HepG2 (cell line): ENCODE measurements around the gene PKP3. TPM values are rescaled to one million over a fixed set of nuclear protein-coding genes. Genes with fewer than 3 reads are reported as not detected.

Source experiments
- CCDC6 ChIP-seq: sonication (generic); formaldehyde crosslinking; IDR thresholded peaks from 2 replicates; pipeline ENCODE4 v1.8.1; 2022; ENCODE audit warnings: mild to moderate bottlenecking, missing genetic modification reagents, moderate library complexity
- CEBPB ChIP-seq: IDR thresholded peaks from 2 replicates; pipeline ENCODE4 v1.6.1; 2011; ENCODE audit warnings: low read depth, low read length, improper control_type of control experiment, borderline replicate concordance
- CHD4 ChIP-seq: fragments of 200-600 bp; sonication (generic); IDR thresholded peaks from 2 replicates; pipeline ENCODE4 v1.7.0; 2017; ENCODE audit warnings: mild to moderate bottlenecking, low read length, borderline replicate concordance
- ERF ChIP-seq: IDR thresholded peaks from 2 replicates; pipeline ENCODE4 v1.6.1; 2018; ENCODE audit warnings: missing biosample characterization, missing genetic modification reagents
- EZH2 ChIP-seq: conservative IDR thresholded peaks from 2 replicates; pipeline ENCODE4 v1.6.1; 2012; ENCODE audit warnings: mild to moderate bottlenecking, low read depth, low read length, moderate library complexity
- FOXM1 ChIP-seq: sonication (generic); formaldehyde crosslinking; IDR thresholded peaks from 2 replicates; pipeline ENCODE4 v1.5.0; 2020; ENCODE audit warnings: missing genetic modification reagents
- HOXA9 ChIP-seq: sonication (generic); formaldehyde crosslinking; IDR thresholded peaks from 2 replicates; pipeline ENCODE4 v1.8.1; 2022; ENCODE audit warnings: missing genetic modification reagents, mild to moderate bottlenecking, moderate library complexity, borderline replicate concordance
- NONO ChIP-seq, 2 experiments: fragments of 450-650 bp in 1 of 2; sonication (generic) in 1 of 2; formaldehyde crosslinking in 1 of 2; IDR thresholded peaks in 1 of 2; conservative IDR thresholded peaks in 1 of 2; 2 replicates each; pipeline versions ENCODE4 v1.6.1 to v1.8.0; 2017 to 2022; ENCODE audit warnings: mild to moderate bottlenecking in 1 of 2, missing genetic modification reagents in 1 of 2, moderate library complexity in 1 of 2
- RAD21 ChIP-seq: fragments of 450-650 bp; formaldehyde crosslinking; IDR thresholded peaks from 2 replicates; pipeline ENCODE4 v1.5.0; 2020; ENCODE audit warnings: mild to moderate bottlenecking
- RNF2 ChIP-seq: fragments of 450-650 bp; conservative IDR thresholded peaks from 2 replicates; pipeline ENCODE4 v1.6.1; 2016; ENCODE audit warnings: low read depth
- SIN3B ChIP-seq: fragments of 150-350 bp; IDR thresholded peaks from 2 replicates; pipeline ENCODE4 v1.6.1; 2014; ENCODE audit warnings: low read length
- TBL1XR1 ChIP-seq: fragments of 150-350 bp; IDR thresholded peaks from 2 replicates; pipeline ENCODE4 v1.6.1; 2014; ENCODE audit warnings: borderline replicate concordance, low read length; ENCODE audit not compliant: partially characterized antibody
- XBP1 ChIP-seq: sonication (generic); formaldehyde crosslinking; IDR thresholded peaks from 2 replicates; pipeline ENCODE4 v1.5.0; 2020; ENCODE audit warnings: missing genetic modification reagents
- ZFP41 ChIP-seq: sonication (generic); formaldehyde crosslinking; IDR thresholded peaks from 2 replicates; pipeline ENCODE4 v1.4.0; 2020; ENCODE audit warnings: mild to moderate bottlenecking, missing genetic modification reagents, borderline replicate concordance
- ZNF10 ChIP-seq: sonication (generic); formaldehyde crosslinking; IDR thresholded peaks from 2 replicates; pipeline ENCODE4 v1.4.0; 2020; ENCODE audit warnings: mild to moderate bottlenecking, low read depth, missing genetic modification reagents, borderline replicate concordance
- ZNF496 ChIP-seq: sonication (generic); formaldehyde crosslinking; IDR thresholded peaks from 2 replicates; pipeline ENCODE4 v1.8.1; 2023; ENCODE audit warnings: mild to moderate bottlenecking, moderate library complexity, missing genetic modification reagents; ENCODE audit not compliant: insufficient replicate concordance
- ZNF569 ChIP-seq: sonication (generic); formaldehyde crosslinking; IDR thresholded peaks from 2 replicates; pipeline ENCODE4 v1.5.0; 2020; ENCODE audit warnings: mild to moderate bottlenecking, missing genetic modification reagents, moderate library complexity, borderline replicate concordance
- ZNF776 ChIP-seq: sonication (generic); formaldehyde crosslinking; IDR thresholded peaks from 2 replicates; pipeline ENCODE4 v1.4.0; 2020; ENCODE audit warnings: mild to moderate bottlenecking, missing genetic modification reagents
- polyA plus RNA-seq, 8 experiments: library from polyadenylated mRNA; depleted of rRNA in 3 of 8; stranded (reverse) in 7 of 8; unstranded in 1 of 8; fragments of >200 nt; fragmentation: Illumina TruSeq in 4 of 8; extraction: Trizol in 4 of 8; gene quantifications; 2 replicates each; pipeline versions ENCODE4 v1.2.1 to v1.2.3, GENCODE V29; 2011 to 2016; ENCODE audit warnings: low read depth in 4 of 8, missing spikeins in 1 of 8, mixed read lengths in 1 of 8; ENCODE audit not compliant: insufficient read depth in 1 of 8
- total RNA-seq, 5 experiments: library from RNA; depleted of rRNA; stranded (reverse); fragments of >200 nt; fragmentation: Illumina TruSeq; extraction: Trizol; gene quantifications; 2 replicates each; pipeline ENCODE4 v1.2.3, GENCODE V29; 2016; ENCODE audit warnings: low read depth in 1 of 5
- TF ChIP-seq, protein P1 (sequence below): sonication (generic); formaldehyde crosslinking; IDR thresholded peaks from 2 replicates; pipeline ENCODE4 v1.4.0; 2020; ENCODE audit warnings: mild to moderate bottlenecking, low read depth, missing genetic modification reagents
- TF ChIP-seq, protein P2 (sequence below): sonication (generic); formaldehyde crosslinking; IDR thresholded peaks from 2 replicates; pipeline ENCODE4 v1.4.0; 2020; ENCODE audit warnings: missing genetic modification reagents
- TF ChIP-seq, protein P3 (sequence below): sonication (generic); formaldehyde crosslinking; IDR thresholded peaks from 2 replicates; pipeline ENCODE4 v1.8.0; 2022; ENCODE audit warnings: mild to moderate bottlenecking, missing genetic modification reagents, borderline replicate concordance

Gene PKP3
- total and polyA plus RNA-seq, 2 of the 13 experiments (the other 11 are each of a cell fraction or from before 2014, with no cell fraction given), result 18.0 to 28.7 TPM

DNA sequence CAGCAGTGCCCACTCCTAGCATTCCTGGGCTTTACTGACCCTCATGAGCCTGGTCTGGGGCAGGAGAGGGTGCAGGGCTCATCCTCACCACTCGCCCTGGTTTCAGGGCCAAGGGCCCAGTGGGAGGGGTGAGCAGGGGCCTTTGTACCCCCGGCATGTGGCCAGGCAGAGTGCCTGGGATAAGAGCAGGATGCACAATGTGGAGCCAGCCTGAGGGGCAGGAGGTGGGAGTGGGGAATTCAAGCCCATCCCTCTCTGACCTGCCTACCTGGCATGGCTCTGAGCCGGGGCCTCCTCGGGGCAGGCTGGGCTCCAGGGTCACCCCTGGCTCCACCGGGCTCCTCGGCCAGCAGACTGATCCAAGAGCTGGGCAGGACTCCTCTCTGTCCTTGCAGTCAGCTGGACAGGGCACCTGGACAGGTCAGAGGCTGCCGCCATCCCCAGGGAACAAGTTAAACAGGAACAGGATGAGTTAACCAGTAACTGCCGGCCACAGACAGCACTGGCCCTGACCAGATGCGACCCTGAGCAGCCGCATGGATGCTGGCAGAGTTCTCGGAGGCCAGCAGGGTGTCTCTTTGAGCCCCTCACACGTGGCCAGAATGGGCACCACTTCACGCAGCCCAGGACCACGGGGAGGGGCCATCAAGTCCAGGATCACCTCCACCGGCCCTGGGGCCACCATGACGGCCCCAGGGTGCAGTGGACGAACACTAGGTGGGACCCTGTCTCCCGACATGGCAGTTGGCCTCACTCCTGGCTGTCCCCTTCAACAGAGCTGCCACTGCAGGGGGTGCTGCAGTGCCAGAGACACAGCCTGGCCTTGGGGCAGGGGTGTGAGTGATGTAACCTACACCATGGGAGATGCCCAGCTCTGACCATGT lies 15.8 kb downstream of the PKP3 start (continued):
- no peak for TF ChIP-seq CHD4
- TF ChIP-seq FOXM1, result no peak
- peak; percentile 48 for TF ChIP-seq RAD21 (CRISPR knock-in tag)
- no peak for TF ChIP-seq SIN3B
- no peak for TF ChIP-seq RNF2
- no peak; the same call in 1 of the 2 replicates for TF ChIP-seq ERF (CRISPR knock-in tag)
- TF ChIP-seq CCDC6 (CRISPR knock-in tag), result no peak
- TF ChIP-seq, protein P1, sequence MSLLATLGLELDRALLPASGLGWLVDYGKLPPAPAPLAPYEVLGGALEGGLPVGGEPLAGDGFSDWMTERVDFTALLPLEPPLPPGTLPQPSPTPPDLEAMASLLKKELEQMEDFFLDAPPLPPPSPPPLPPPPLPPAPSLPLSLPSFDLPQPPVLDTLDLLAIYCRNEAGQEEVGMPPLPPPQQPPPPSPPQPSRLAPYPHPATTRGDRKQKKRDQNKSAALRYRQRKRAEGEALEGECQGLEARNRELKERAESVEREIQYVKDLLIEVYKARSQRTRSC (CRISPR knock-in tag), result no peak
- TF ChIP-seq, protein P2, sequence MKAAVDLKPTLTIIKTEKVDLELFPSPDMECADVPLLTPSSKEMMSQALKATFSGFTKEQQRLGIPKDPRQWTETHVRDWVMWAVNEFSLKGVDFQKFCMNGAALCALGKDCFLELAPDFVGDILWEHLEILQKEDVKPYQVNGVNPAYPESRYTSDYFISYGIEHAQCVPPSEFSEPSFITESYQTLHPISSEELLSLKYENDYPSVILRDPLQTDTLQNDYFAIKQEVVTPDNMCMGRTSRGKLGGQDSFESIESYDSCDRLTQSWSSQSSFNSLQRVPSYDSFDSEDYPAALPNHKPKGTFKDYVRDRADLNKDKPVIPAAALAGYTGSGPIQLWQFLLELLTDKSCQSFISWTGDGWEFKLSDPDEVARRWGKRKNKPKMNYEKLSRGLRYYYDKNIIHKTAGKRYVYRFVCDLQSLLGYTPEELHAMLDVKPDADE, result no peak
- no peak for TF ChIP-seq HOXA9 (CRISPR knock-in tag)
- no peak for TF ChIP-seq XBP1 (CRISPR knock-in tag)
- no peak for TF ChIP-seq ZNF496 (CRISPR knock-in tag)
- no peak for TF ChIP-seq NONO (IDR thresholded peaks at IDR 0.05)
- TF ChIP-seq NONO (CRISPR knock-in tag; conservative IDR thresholded peaks at IDR 0.05), result 0 out of 2 replicates have a peak, but pooled peaks have one; percentile 36
- no peak for TF ChIP-seq ZNF569 (CRISPR knock-in tag)
- no peak for TF ChIP-seq ZNF10 (CRISPR knock-in tag)
- no peak for TF ChIP-seq ZFP41 (CRISPR knock-in tag)
- no peak for TF ChIP-seq ZNF776 (CRISPR knock-in tag)
- TF ChIP-seq TBL1XR1, result no peak
- TF ChIP-seq EZH2, result no peak
- TF ChIP-seq, protein P3, sequence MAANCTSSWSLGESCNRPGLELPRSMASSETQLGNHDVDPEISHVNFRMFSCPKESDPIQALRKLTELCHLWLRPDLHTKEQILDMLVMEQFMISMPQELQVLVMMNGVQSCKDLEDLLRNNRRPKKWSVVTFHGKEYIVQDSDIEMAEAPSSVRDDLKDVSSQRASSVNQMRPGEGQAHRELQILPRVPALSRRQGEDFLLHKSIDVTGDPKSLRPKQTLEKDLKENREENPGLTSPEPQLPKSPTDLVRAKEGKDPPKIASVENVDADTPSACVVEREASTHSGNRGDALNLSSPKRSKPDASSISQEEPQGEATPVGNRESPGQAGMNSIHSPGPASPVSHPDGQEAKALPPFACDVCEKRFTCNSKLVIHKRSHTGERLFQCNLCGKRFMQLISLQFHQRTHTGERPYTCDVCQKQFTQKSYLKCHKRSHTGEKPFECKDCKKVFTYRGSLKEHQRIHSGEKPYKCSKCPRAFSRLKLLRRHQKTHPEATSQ, result no peak; the same call in 1 of the 2 replicates
- no peak for TF ChIP-seq CEBPB
